Hepatocyte (in vitro differentiated cells): Measurements from ENCODE around the gene C20orf173. TPM values are rescaled to one million over a fixed set of nuclear protein-coding genes. Genes with fewer than 3 reads are reported as not detected.
"Not testable (repeated sequence)": the region's sequence is repeated elsewhere in the genome, so short reads cannot be mapped to it uniquely, and the experiment has no call there.

Experiments used
- DNase-seq: peaks from one replicate; pipeline ENCODE4 v3.0.0-alpha.2; 2016; ENCODE audit warnings: low spot score
- H2AFZ ChIP-seq: fragments of 200-600 bp; sonication (generic); 2 replicates; pipeline ENCODE4 v1.6.0; 2016; ENCODE audit warnings: antibody characterized with exemption, mild to moderate bottlenecking
- H3K27ac ChIP-seq: fragments of 200-600 bp; sonication (generic); 2 replicates; pipeline ENCODE4 v1.5.1; 2016; ENCODE audit warnings: mild to moderate bottlenecking
- H3K27me3 ChIP-seq: fragments of 200-600 bp; sonication (generic); 2 replicates; pipeline ENCODE4 v1.6.1; 2016
- H3K36me3 ChIP-seq: fragments of 200-600 bp; sonication (generic); replicated peaks from 2 replicates; pipeline ENCODE4 v1.5.1; 2016; ENCODE audit warnings: low read depth; ENCODE audit not compliant: insufficient read depth
- H3K4me1 ChIP-seq: fragments of 200-600 bp; sonication (generic); 2 replicates; pipeline ENCODE4 v1.5.1; 2016; ENCODE audit warnings: mild to moderate bottlenecking, moderate library complexity; ENCODE audit not compliant: insufficient read depth
- H3K4me2 ChIP-seq: fragments of 200-600 bp; sonication (generic); 2 replicates; pipeline ENCODE4 v1.6.0; 2016
- H3K4me3 ChIP-seq: fragments of 200-600 bp; sonication (generic); 2 replicates; pipeline ENCODE4 v1.5.1; 2016; ENCODE audit warnings: mild to moderate bottlenecking
- H3K79me2 ChIP-seq: fragments of 200-600 bp; sonication (generic); 2 replicates; pipeline ENCODE4 v1.6.0; 2017; ENCODE audit warnings: mild to moderate bottlenecking
- H3K9me2 ChIP-seq: fragments of 200-600 bp; sonication (generic); replicated peaks from 2 replicates; pipeline ENCODE4 v1.6.0; 2017; ENCODE audit warnings: mild to moderate bottlenecking; ENCODE audit not compliant: insufficient read depth
- H3K9me3 ChIP-seq: fragments of 200-600 bp; sonication (generic); 2 replicates; pipeline ENCODE4 v1.5.1; 2016; ENCODE audit warnings: low read depth, mild to moderate bottlenecking
- H4K20me1 ChIP-seq: fragments of 200-600 bp; sonication (generic); 2 replicates; pipeline ENCODE4 v1.6.0; 2016; ENCODE audit warnings: mild to moderate bottlenecking; ENCODE audit not compliant: insufficient read depth, poor library complexity, severe bottlenecking
- CTCF ChIP-seq: fragments of 200-600 bp; sonication (generic); IDR thresholded peaks from 2 replicates; pipeline ENCODE4 v1.5.1; 2016; ENCODE audit warnings: antibody characterized with exemption, mild to moderate bottlenecking; ENCODE audit not compliant: poor library complexity
- EZH2 ChIP-seq: fragments of 200-600 bp; sonication (generic); IDR thresholded peaks from 2 replicates; pipeline ENCODE4 v1.6.1; 2016; ENCODE audit warnings: antibody characterized with exemption, mild to moderate bottlenecking, borderline replicate concordance
- EZH2phosphoT487 ChIP-seq: fragments of 200-600 bp; sonication (generic); IDR thresholded peaks from one replicate; pipeline ENCODE4 v1.6.1; 2018; ENCODE audit warnings: antibody characterized with exemption, mild to moderate bottlenecking, low read depth, moderate library complexity; ENCODE audit not compliant: unreplicated experiment, severe bottlenecking
- WGBS: methylation state at CpG from one replicate; pipeline ENCODE4 v1.1.6; 2016; ENCODE audit warnings: low lambda C conversion rate; ENCODE audit errors: missing lambda C conversion rate; 5-methylcytosine and 5-hydroxymethylcytosine counted together
- polyA plus RNA-seq: library from polyadenylated mRNA; unstranded; fragments of >200 nt; fragmentation: Nextera tagmentation; extraction: Ambion mirVana; gene quantifications from 2 replicates; pipeline ENCODE4 v1.2.1, GENCODE V29; 2016
- total RNA-seq: library from RNA; depleted of rRNA; stranded (reverse); fragments of >200 nt; gene quantifications from 2 replicates; pipeline ENCODE4 v1.2.3, GENCODE V29; 2014

Gene C20orf173
- total and polyA plus RNA-seq, 2 experiments from 2014 or later: not detected

DNA sequence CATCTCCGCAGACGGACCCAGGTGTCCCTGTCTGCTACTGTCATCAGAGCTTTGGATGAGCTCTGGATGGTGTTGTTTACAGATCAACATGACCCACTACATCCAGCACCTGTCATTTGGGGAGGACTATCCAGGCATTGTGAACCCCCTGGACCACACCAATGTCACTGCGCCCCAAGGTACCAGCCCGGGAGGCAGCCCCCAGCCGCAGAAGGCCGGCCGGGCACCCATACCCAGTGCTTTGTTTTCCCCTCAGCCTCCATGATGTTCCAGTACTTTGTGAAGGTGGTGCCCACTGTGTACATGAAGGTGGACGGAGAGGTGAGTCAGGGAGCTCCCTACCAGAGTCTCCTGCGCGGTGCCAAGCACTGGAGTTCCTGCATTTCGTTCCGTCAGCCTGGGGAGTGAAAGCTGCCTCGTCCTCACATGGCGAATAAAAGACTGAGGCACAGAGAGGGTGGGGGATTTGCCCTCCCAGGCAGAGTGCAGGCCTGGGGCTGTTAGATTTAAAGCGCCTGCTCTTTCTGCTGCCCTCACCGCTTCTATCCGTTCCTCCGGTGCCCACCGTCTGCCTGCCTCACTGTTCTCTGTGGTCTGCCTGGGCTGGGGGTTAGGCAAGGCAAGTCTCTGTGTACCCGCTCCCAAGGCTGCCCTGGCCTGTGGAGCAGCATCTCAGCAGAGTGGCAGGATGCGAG is 26.6 kb upstream of the C20orf173 start:
- no peak for TF ChIP-seq CTCF
- TF ChIP-seq EZH2phosphoT487: no peak
- TF ChIP-seq EZH2: no peak
- Histone ChIP-seq H2AFZ (no peak overlapping the region), H3K9me3 (no peaks in the 10 kb centered on the region), H3K9me2 (no peaks in the 10 kb centered on the region), H3K27me3 (no peaks in the 10 kb centered on the region), H3K79me2 (no peaks in the 10 kb centered on the region), H4K20me1 (no peaks in the 10 kb centered on the region), H3K4me2 (no peak overlapping the region), H3K27ac (no peak overlapping the region), H3K36me3 (no peaks in the 10 kb centered on the region), H3K4me3 (no peak overlapping the region), H3K4me1 (no peaks in the 10 kb centered on the region)
- 98% methylated on average over 21 of the region's 21 CpGs for WGBS
- DNase-seq: no peak

GRCh38 chr20:35555461-35555860 is 26.0 kb upstream of the C20orf173 start:
- not testable (repeated sequence) for H3K79me2 ChIP-seq, H2AFZ ChIP-seq, H3K9me3 ChIP-seq, DNase-seq, H3K4me2 ChIP-seq, H3K27ac ChIP-seq, H3K27me3 ChIP-seq, H3K36me3 ChIP-seq, H3K4me1 ChIP-seq, H3K9me2 ChIP-seq, H4K20me1 ChIP-seq, H3K4me3 ChIP-seq
- 89% methylated on average over 4 of the region's 4 CpGs for WGBS

GRCh38 chr20:35552914-35553313 is 23.5 kb upstream of the C20orf173 start:
- 100% methylated on average over 3 of the region's 3 CpGs for WGBS
- no peak overlapping the region for H3K4me3 ChIP-seq
- H3K27ac ChIP-seq: no peak overlapping the region
- no peak for DNase-seq
- no peak overlapping the region for H2AFZ ChIP-seq
- no peaks in the 10 kb centered on the region for H3K9me2 ChIP-seq
- H3K27me3 ChIP-seq: no peaks in the 10 kb centered on the region
- H4K20me1 ChIP-seq: no peaks in the 10 kb centered on the region
- H3K4me2 ChIP-seq: no peak overlapping the region
- H3K79me2 ChIP-seq: no peaks in the 10 kb centered on the region
- H3K4me1 ChIP-seq: no peaks in the 10 kb centered on the region
- no peaks in the 10 kb centered on the region for H3K9me3 ChIP-seq
- no peaks in the 10 kb centered on the region for H3K36me3 ChIP-seq
- TF ChIP-seq EZH2phosphoT487 (no peak), EZH2 (no peak), CTCF (no peak)

DNA sequence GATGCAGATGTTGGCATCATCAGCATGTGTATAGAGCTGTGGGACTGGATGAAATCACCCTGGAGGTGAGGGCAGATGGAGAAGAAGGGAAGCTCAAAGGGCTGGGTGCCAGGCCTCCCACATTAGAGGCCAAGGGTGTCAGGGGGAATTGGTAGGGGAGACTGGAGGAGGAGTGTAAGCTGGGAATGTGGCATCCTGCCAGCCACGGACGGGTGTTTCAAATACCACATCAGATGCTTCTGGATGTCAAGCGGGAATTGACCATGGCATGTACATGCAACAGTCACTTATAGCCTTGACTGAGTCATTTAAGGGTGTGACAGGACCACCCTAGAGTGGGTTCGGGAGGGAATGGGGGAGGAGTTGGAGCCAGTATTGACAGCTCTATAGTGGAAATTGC is 22.1 kb upstream of the C20orf173 start:
- Histone ChIP-seq H3K27ac (no peak overlapping the region), H2AFZ (no peak overlapping the region), H3K36me3 (no peaks in the 10 kb centered on the region), H3K79me2 (no peaks in the 10 kb centered on the region), H3K27me3 (no peaks in the 10 kb centered on the region), H3K9me2 (no peaks in the 10 kb centered on the region), H3K4me2 (no peak overlapping the region), H3K9me3 (no peaks in the 10 kb centered on the region), H4K20me1 (no peaks in the 10 kb centered on the region), H3K4me3 (no peak overlapping the region), H3K4me1 (no peaks in the 10 kb centered on the region)
- TF ChIP-seq CTCF (no peak), EZH2 (no peak), EZH2phosphoT487 (no peak)
- 81% methylated on average over 4 of the region's 4 CpGs for WGBS
- DNase-seq: no peak
